HCT116 (cell line): ENCODE data around the gene CDAN1. TPM values are rescaled to one million over a fixed set of nuclear protein-coding genes. Genes with fewer than 3 reads are reported as not detected.

Source experiments
- ATAC-seq: fragments of 200-7000 bp; cut with Tn5 transposase; 2 replicates; pipeline ENCODE4 v1.9.1; 2020; ENCODE audit warnings: mild to moderate bottlenecking, moderate library complexity
- BruUV-seq: library from RNA; stranded (reverse); fragments of 400-500 nt; replicated peaks from 2 replicates; lab custom pipeline; 2021; lab: Mats Ljungman, UMichigan
- CTCF ChIA-PET: fragments of 300-600 bp; sonication (Branson Sonifier 250); formaldehyde crosslinking; loops from one replicate; lab custom pipeline; 2021; ENCODE audit warnings: antibody characterized with exemption; lab: Charles Lee
- POLR2A ChIA-PET: fragments of 300-600, 350-600 bp; sonication (Branson Sonifier 250); formaldehyde crosslinking; loops from one replicate; lab custom pipeline; 2021; ENCODE audit warnings: antibody characterized with exemption; lab: Charles Lee
- RAD21 ChIA-PET, 2 experiments: fragments of 300-600 bp; sonication (Branson Sonifier 250); formaldehyde crosslinking; loops; one replicate each; lab custom pipeline; 2023; ENCODE audit warnings: low total read pairs in 2 of 2; ENCODE audit not compliant: uncharacterized antibody in 2 of 2, unreplicated experiment in 2 of 2, low non-redundant PET in 1 of 2; lab: Charles Lee
- DNase-seq: peaks from one replicate; pipeline ENCODE4 v3.0.0-alpha.2; 2010; ENCODE audit warnings: low read depth, low spot score
- H2AFZ ChIP-seq: fragments of 200-600 bp; shearing (Covaris generic), sonication (generic); 2 replicates; pipeline ENCODE4 v1.6.1; 2017; ENCODE audit warnings: low read depth, mixed run types, mixed read lengths, antibody characterized with exemption, low read length; ENCODE audit not compliant: poor library complexity, severe bottlenecking
- H3K27ac ChIP-seq: 2 replicates; pipeline ENCODE4 v1.5.1; 2012; ENCODE audit warnings: low read depth, low read length
- H3K27me3 ChIP-seq: fragments of 200-600 bp; sonication (generic); 2 replicates; pipeline ENCODE4 v1.6.1; 2016; ENCODE audit warnings: mixed run types, low read length, mixed read lengths; ENCODE audit not compliant: insufficient read depth
- H3K36me3 ChIP-seq, 2 experiments: fragments of 200-500 bp in 1 of 2; fragments of 200-600 bp in 1 of 2; sonication (Bioruptor generic) in 1 of 2; sonication (generic) in 1 of 2; 2 replicates each; pipeline versions ENCODE4 v1.5.1 to v1.6.1; 2014 to 2016; ENCODE audit warnings: low read length in 2 of 2, inconsistent platforms in 1 of 2, mixed read lengths in 1 of 2, mixed run types in 1 of 2; ENCODE audit not compliant: insufficient read depth in 2 of 2, control insufficient read depth in 1 of 2
- H3K4me1 ChIP-seq, 2 experiments: fragments of 200-600 bp in 1 of 2; sonication (generic) in 1 of 2; 2 replicates each; pipeline versions ENCODE4 v1.5.1 to v1.6.1; 2012 to 2017; ENCODE audit warnings: low read length in 2 of 2, inconsistent platforms in 1 of 2, mild to moderate bottlenecking in 1 of 2, mixed read lengths in 1 of 2, mixed run types in 1 of 2, moderate library complexity in 1 of 2; ENCODE audit not compliant: insufficient read depth in 2 of 2, control insufficient read depth in 1 of 2
- H3K4me2 ChIP-seq: fragments of 200-600 bp; sonication (generic); 2 replicates; pipeline ENCODE4 v1.6.1; 2017; ENCODE audit warnings: mixed run types, low read length, mixed read lengths
- H3K4me3 ChIP-seq, 2 experiments: fragments of 200-600 bp in 1 of 2; sonication (generic) in 1 of 2; replicated peaks in 1 of 2; 2 replicates each; pipeline ENCODE4 v1.5.1; 2011 to 2016; ENCODE audit warnings: low read length in 2 of 2, control low read depth in 1 of 2, low read depth in 1 of 2, mild to moderate bottlenecking in 1 of 2, mixed read lengths in 1 of 2, mixed run types in 1 of 2
- H3K79me2 ChIP-seq: fragments of 200-600 bp; sonication (generic); 2 replicates; pipeline ENCODE4 v1.6.1; 2017; ENCODE audit warnings: mild to moderate bottlenecking, mixed run types, low read length, moderate library complexity, mixed read lengths; ENCODE audit not compliant: insufficient read depth
- H3K9ac ChIP-seq: fragments of 200-600 bp; sonication (generic); 2 replicates; pipeline ENCODE4 v1.6.1; 2016; ENCODE audit warnings: low read length, mixed read lengths
- H3K9me2 ChIP-seq: fragments of 200-600 bp; sonication (generic), shearing (Covaris generic); 2 replicates; pipeline ENCODE4 v1.6.1; 2017; ENCODE audit warnings: mixed run types, mild to moderate bottlenecking, moderate library complexity; ENCODE audit not compliant: insufficient read depth
- H3K9me3 ChIP-seq, 2 experiments: fragments of 200-500 bp in 1 of 2; fragments of 200-600 bp in 1 of 2; sonication (Bioruptor generic) in 1 of 2; sonication (generic) in 1 of 2; 2 replicates each; pipeline ENCODE4 v1.6.1; 2014 to 2017; ENCODE audit warnings: low read length in 2 of 2, mixed read lengths in 2 of 2, inconsistent platforms in 1 of 2, low read depth in 1 of 2, mild to moderate bottlenecking in 1 of 2, mixed run types in 1 of 2, moderate library complexity in 1 of 2; ENCODE audit not compliant: control insufficient read depth in 1 of 2, insufficient read depth in 1 of 2
- H4K20me1 ChIP-seq: fragments of 200-600 bp; sonication (generic), shearing (Covaris generic); 2 replicates; pipeline ENCODE4 v1.6.1; 2017; ENCODE audit warnings: mixed run types, mild to moderate bottlenecking, moderate library complexity; ENCODE audit not compliant: insufficient read depth
- FOSL1 ChIP-seq: IDR thresholded peaks from 2 replicates; pipeline ENCODE4 v1.6.1; 2012; ENCODE audit warnings: low read depth
- JUND ChIP-seq: IDR thresholded peaks from 2 replicates; pipeline ENCODE4 v1.6.1; 2012
- REST ChIP-seq: IDR thresholded peaks from 2 replicates; pipeline ENCODE4 v1.6.1; 2012; ENCODE audit warnings: low read depth
- SRF ChIP-seq: IDR thresholded peaks from 2 replicates; pipeline ENCODE4 v1.6.1; 2012; ENCODE audit warnings: low read depth
- YY1 ChIP-seq: IDR thresholded peaks from 2 replicates; pipeline ENCODE4 v1.6.1; 2011; ENCODE audit warnings: low read length, low read depth, moderate library complexity, mild to moderate bottlenecking; ENCODE audit not compliant: insufficient replicate concordance; ENCODE audit errors: extremely low read depth
- intact Hi-C: fragments of 100-400 bp; cut with micrococcal nuclease; formaldehyde crosslinking; loops from 2 replicates; pipeline ENCODE4 v1.10.0; 2022
- total RNA-seq: library from RNA; stranded (reverse); gene quantifications from one replicate; pipeline ENCODE4 v1.2.1, GENCODE V29; 2021; ENCODE audit not compliant: unreplicated experiment

The CDAN1 gene
- total RNA-seq, 1 experiment from 2014 or later: 22.4 TPM

DNA sequence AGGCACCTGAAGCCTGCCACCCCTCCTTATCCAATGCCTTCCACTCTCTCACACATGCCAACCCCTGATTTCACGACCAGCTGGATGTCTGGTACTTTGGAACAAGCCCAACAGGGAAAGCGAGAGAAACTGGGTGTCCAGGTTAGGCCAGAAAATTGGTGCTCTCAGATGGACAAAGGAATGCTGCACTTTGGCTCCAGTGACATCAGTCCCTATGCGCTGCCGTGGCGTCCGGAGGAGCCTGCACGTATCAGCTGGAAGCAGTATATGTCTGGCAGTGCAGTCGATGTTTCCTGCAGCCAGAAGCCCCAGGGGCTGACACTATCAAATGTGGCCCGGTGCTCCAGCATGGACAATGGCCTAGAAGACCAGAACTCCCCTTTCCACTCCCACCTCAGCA, 45.2 kb downstream of the CDAN1 start:
- Histone ChIP-seq H2AFZ (no peak overlapping the region), H3K4me2 (no peak overlapping the region), H3K36me3 (no peaks in the 10 kb centered on the region; a peak in 1 of 4 replicates), H3K9me2 (no peaks in the 10 kb centered on the region), H3K9ac (no peak overlapping the region), H3K4me3 (no peak overlapping the region), H4K20me1 (no peaks in the 10 kb centered on the region), H3K79me2 (no peaks in the 10 kb centered on the region), H3K27ac (no peak overlapping the region), H3K9me3 (no peaks in the 10 kb centered on the region), H3K4me1 (no peaks in the 10 kb centered on the region), H3K27me3 (no peaks in the 10 kb centered on the region)
- TF ChIP-seq YY1 (no peak), JUND (no peak), REST (no peak), SRF (no peak)
- ChIA-PET RAD21 (no interaction called here), POLR2A (no interaction called here), CTCF (no interaction called here)
- BruUV-seq: no TSS peak
- DNase-seq (no peak), ATAC-seq (no peak)
- intact Hi-C loops: no loop called here

- CTCF ChIA-PET: no interaction called here
- no peaks in the 10 kb centered on the region for H3K27me3 ChIP-seq
- BruUV-seq: no TSS peak
- H3K9ac ChIP-seq: no peak overlapping the region
- no peaks in the 10 kb centered on the region for H3K9me3 ChIP-seq
- TF ChIP-seq FOSL1 (no peak), JUND (no peak)
- H3K9me2 ChIP-seq: no peaks in the 10 kb centered on the region
- RAD21 ChIA-PET: no interaction called here
- no peak overlapping the region for H3K4me3 ChIP-seq
- no peaks in the 10 kb centered on the region; a peak in 1 of 4 replicates for H3K36me3 ChIP-seq
- POLR2A ChIA-PET: no interaction called here
- H3K27ac ChIP-seq: no peak overlapping the region
- ATAC-seq (no peak), DNase-seq (no peak)
- H3K79me2 ChIP-seq: no peaks in the 10 kb centered on the region
- H3K4me2 ChIP-seq: no peak overlapping the region
- no peaks in the 10 kb centered on the region for H3K4me1 ChIP-seq
- H2AFZ ChIP-seq: no peak overlapping the region
- intact Hi-C loops: no loop called here
- no peaks in the 10 kb centered on the region for H4K20me1 ChIP-seq
Measured at GRCh38 chr15:42691308-42691707, 45.6 kb downstream of the CDAN1 start.
